Measurements from ENCODE around the gene VPREB3. TPM values are rescaled to one million over a fixed set of nuclear protein-coding genes. Genes with fewer than 3 reads are reported as not detected.

VPREB3 gene
- total and polyA plus RNA-seq, 10 of the 15 experiments (the other 5 are each of a cell fraction or from before 2014, with no cell fraction given) = 0.75 to 79.5 (median 23.8) TPM

DNA sequence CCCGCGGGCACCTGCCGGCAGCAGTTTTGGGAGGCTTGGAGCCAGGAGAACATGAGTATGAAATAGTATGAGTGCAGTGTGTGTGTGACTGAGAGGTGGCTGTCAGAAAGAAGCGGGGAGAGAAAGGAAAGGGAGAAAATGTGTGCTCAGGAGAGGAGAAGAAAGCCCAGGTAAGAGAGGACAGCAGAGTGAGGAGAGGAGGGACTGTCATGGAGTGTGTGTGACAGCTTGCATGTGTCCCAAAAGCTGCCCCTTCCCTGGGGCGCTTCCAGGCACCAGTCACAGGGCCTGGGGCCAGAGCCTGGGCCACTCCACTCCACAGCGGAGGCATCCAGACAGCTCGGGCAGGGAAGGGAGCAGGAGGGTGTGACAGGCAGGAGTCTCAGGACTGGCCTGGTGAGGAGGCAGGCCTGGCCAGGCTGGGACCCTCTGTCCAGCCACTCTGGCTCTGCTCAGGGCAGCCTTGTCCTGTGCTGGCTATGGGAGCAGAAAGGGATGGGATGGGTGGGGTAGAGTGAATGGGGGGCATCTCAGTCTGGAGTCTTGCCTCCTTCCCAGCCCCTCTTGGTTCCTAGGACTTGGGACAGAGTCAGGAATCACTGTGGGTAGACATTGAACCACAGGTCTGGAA is 19.4 kb upstream of the VPREB3 start:
- RAD21 ChIA-PET (ENCODE audit: unreplicated experiment) = interaction anchor here (1.3 to 2.9 kb wide), 2 partner anchors 12 to 72 kb away, joined by 3 to 11 read pairs; no protein-coding TSS in a partner anchor
- Histone ChIP-seq H3K9me3 (replicated peaks; ENCODE audit: control insufficient read depth, insufficient read depth, low read length) (no peaks in the 10 kb centered on the region), H3K27me3 (replicated peaks in 1 of 2; ENCODE audit: control insufficient read depth in 2 of 2, insufficient read depth in 2 of 2, low read length in 1 of 2) (peaks cover 0 to 2% of the 10 kb centered on the region in 2 experiments; a peak in 2 of 4 replicates), H3K4me1 (ENCODE audit: control insufficient read depth, insufficient read depth, low read length) (peaks cover 12% of the 10 kb centered on the region), H3K4me3 (no peak overlapping the region; the same call in 1 of the 2 replicates), H2AFZ (ENCODE audit: control insufficient read depth, low read depth, low read length) (no peak overlapping the region), H3K36me3 (ENCODE audit: control insufficient read depth in 2 of 2, insufficient read depth in 2 of 2, low read length in 1 of 2) (no peaks in the 10 kb centered on the region), H3K9ac (ENCODE audit: control insufficient read depth, insufficient read depth, low read length) (no peak overlapping the region), H3K27ac (ENCODE audit: control insufficient read depth, insufficient read depth) (no peak overlapping the region), H3K4me2 (ENCODE audit: control insufficient read depth, insufficient read depth) (no peak overlapping the region), H4K20me1 (ENCODE audit: control insufficient read depth, insufficient read depth) (no peaks in the 10 kb centered on the region), H3K79me2 (ENCODE audit: control insufficient read depth, insufficient read depth, low read length) (no peaks in the 10 kb centered on the region)
- SMC1A ChIA-PET (ENCODE audit: uncharacterized antibody, unreplicated experiment) = interaction anchor here (1.5 to 1.9 kb wide), 2 partner anchors 72 to 145 kb away, joined by 3 to 4 read pairs; no protein-coding TSS in a partner anchor
- DNase-seq (ENCODE audit: low read depth, low spot score) (no peak), ATAC-seq (no peak), FAIRE-seq (no peak)
- BruUV-seq (replicated peaks) = no TSS peak
- POLR2A ChIA-PET = no interaction called here
- in situ Hi-C loops (cut with MboI) = no loop called here
- 84% methylated on average over 7 of the region's 7 CpGs for WGBS (ENCODE audit: insufficient coverage, insufficient replicate concordance, low lambda C conversion rate, missing lambda C conversion rate)
- CTCF ChIA-PET = interaction anchor here (0.6 to 2.7 kb wide), 3 partner anchors 72 to 633 kb away, joined by 6 to 14 read pairs (median 14); no protein-coding TSS in a partner anchor
- intact Hi-C loops (cut with micrococcal nuclease; ENCODE audit: unreplicated experiment) = no loop called here
- TF ChIP-seq TCF12 (IDR thresholded peaks at IDR 0.05; ENCODE audit: low read depth, low read length) (no peak), RBBP5 (conservative IDR thresholded peaks at IDR 0.05) (no peak), CHD2 (IDR thresholded peaks at IDR 0.05; ENCODE audit: borderline replicate concordance, low read depth, low read length) (no peak), SUPT20H (IDR thresholded peaks at IDR 0.05; ENCODE audit: borderline replicate concordance, control insufficient read depth, low read depth, low read length) (no peak), PAX8 (IDR thresholded peaks at IDR 0.05) (no peak), SUZ12 (IDR thresholded peaks at IDR 0.05; ENCODE audit: unreplicated experiment) (no peak), EZH2 (IDR thresholded peaks at IDR 0.05; ENCODE audit: borderline replicate concordance, control insufficient read depth, low read depth, low read length) (no peak)
- TF ChIP-seq, protein P1, sequence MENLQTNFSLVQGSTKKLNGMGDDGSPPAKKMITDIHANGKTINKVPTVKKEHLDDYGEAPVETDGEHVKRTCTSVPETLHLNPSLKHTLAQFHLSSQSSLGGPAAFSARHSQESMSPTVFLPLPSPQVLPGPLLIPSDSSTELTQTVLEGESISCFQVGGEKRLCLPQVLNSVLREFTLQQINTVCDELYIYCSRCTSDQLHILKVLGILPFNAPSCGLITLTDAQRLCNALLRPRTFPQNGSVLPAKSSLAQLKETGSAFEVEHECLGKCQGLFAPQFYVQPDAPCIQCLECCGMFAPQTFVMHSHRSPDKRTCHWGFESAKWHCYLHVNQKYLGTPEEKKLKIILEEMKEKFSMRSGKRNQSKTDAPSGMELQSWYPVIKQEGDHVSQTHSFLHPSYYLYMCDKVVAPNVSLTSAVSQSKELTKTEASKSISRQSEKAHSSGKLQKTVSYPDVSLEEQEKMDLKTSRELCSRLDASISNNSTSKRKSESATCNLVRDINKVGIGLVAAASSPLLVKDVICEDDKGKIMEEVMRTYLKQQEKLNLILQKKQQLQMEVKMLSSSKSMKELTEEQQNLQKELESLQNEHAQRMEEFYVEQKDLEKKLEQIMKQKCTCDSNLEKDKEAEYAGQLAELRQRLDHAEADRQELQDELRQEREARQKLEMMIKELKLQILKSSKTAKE (IDR thresholded peaks at IDR 0.05; ENCODE audit: low read depth, poor library complexity, severe bottlenecking) = no peak

Data from GM12878 (cell line).